PFSK-1 (cell line): ENCODE measurements around the gene FCRLA.

Experiments used
- POLR2AphosphoS5 ChIP-seq: IDR thresholded peaks from 2 replicates; pipeline ENCODE4 v1.6.1; 2012; ENCODE audit warnings: low read depth, mild to moderate bottlenecking, control low read depth, low read length, moderate library complexity
- REST ChIP-seq, 2 experiments: IDR thresholded peaks; 2 replicates each; pipeline versions ENCODE4 v1.6.1 to v1.8.0; 2011 to 2012; ENCODE audit warnings: low read depth in 2 of 2, low read length in 2 of 2, control low read depth in 1 of 2, inconsistent platforms in 1 of 2, mild to moderate bottlenecking in 1 of 2, moderate library complexity in 1 of 2; ENCODE audit not compliant: insufficient read depth in 1 of 2
- SIN3A ChIP-seq: IDR thresholded peaks from 2 replicates; pipeline ENCODE4 v1.6.1; 2012; ENCODE audit warnings: mild to moderate bottlenecking, low read length, moderate library complexity, borderline replicate concordance; ENCODE audit not compliant: insufficient read depth
- TAF1 ChIP-seq: IDR thresholded peaks from 2 replicates; pipeline ENCODE4 v1.6.1; 2012; ENCODE audit warnings: low read length, control low read depth, borderline replicate concordance; ENCODE audit not compliant: insufficient read depth

- TF ChIP-seq POLR2AphosphoS5 (no peak), TAF1 (no peak), REST (IDR thresholded peaks at IDR 0.05; ENCODE audit: insufficient read depth in 1 of 2, low read depth in 2 of 2, low read length in 2 of 2) (no peak), SIN3A (no peak)
These were observed 21.6 kb downstream of the FCRLA start for GRCh38 chr1:161728376-161729226.
